GM21528 (cell line): ENCODE results near the gene BLTP2.
A peak's percentile ranks its signal among the peaks of the same experiment; 100 is the strongest.
"Not testable (repeated sequence)": the region's sequence is repeated elsewhere in the genome, so short reads cannot be mapped to it uniquely, and the experiment has no call there.

ENCODE experiments used
- ATAC-seq: cut with Tn5 transposase; IDR thresholded peaks from one replicate; pipeline ENCODE4 v1.9.1; 2021; ENCODE audit warnings: mild to moderate bottlenecking, moderate library complexity; ENCODE audit not compliant: unreplicated experiment, low FRiP score

Gene BLTP2

DNA sequence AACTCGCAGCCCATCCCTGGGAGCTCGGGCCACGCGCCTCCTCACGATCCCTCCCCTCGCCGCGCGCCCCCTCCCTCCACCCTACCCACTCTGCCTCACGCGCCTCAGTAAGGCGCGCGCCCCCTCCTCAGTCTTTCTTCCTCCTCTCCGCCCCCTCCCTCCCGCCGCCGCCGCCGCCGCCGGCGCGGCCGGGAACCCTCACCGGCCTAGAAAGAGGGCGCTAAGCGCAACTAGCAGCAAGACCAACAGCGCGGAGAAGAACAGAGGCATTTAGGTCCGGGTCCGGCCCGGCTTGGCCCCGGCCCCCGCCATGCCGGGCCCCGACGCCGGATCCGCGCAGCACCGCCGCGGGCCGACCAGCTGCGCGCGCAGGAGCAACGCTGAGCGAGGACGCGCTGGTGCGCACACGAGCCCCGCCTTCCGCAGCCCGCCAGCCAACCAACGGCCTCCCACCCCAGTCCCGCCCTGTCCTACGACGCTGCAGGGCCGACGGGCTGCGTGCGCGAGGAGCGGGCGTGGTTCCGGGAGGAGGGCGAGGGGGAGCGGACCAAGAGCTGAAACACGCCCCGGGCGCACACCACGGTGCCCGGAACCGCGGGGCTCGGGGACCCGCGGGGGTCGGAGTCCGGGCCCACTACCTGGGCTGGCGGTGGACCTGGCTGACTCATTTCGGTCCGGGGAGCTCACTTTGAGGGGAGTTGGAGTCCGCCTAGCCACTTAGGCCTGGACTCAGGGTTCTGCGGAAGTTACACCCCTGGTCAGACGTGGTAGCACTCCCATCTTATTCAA, at the start of gene BLTP2:
BLTP2 (minus strand) TSS at position 372 of the 789 bp plus-strand sequence; CDS start at position 270, 102 bp downstream.
- peak; percentile 80 for ATAC-seq

DNA sequence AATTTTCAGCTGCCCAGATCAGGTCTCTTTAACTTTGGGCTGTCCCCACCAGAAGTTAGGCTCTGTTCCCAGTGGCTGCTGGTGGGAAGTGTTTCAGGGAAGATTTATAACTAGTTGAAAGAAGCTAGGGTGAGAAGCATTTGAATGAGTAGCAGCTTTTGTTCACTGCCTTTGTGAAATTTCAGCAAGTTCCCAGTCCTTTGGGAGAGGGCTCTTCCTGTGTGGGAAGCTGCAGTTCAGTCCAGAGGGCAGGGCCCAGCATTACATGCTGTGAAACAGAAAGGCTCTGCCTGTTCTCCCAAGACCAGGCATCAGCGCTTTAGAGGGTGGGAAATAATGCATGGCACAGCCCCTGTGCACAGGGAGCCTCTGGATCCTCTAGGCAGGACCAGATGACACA, 48.9 kb upstream of the BLTP2 start:
- ATAC-seq, result no peak

DNA sequence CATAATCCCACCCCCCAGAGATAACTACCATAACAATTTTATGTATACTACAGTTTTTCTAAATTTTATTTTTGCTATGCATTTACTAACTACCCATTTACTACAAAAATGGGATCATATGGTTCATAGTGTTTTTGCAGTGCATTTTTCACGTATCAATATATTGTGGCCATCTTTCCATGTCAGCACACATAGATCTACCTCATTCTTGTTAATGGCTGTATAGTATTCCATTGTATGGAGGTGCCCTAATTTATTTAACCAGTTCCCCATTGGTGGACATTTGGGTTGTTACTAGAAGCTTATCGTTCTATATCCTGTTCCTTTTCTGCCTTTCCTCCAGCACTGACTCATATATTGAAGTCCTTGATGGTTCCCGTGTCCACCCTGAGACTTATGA, 44.1 kb upstream of the BLTP2 start:
- ATAC-seq, result no peak

DNA sequence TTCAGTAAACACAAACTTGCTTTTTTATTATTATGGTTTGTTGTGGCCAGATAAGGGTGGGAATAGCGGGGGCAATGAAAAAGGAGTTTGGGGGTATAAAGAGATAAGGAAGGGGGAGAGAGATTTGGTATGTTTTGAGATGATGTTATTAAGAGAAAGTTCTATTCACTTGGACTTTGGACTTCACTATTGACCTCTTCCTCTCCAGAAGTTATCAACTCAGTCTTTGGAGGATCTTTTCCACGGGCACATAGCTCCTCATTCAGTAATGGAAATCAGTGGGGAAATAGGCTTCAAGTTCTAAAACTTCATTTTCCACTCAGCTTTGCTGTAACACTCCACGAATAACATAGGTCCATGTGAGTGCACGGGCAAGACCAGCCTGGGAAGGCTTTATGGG, 43.5 kb upstream of the BLTP2 start:
- no peak for ATAC-seq

DNA sequence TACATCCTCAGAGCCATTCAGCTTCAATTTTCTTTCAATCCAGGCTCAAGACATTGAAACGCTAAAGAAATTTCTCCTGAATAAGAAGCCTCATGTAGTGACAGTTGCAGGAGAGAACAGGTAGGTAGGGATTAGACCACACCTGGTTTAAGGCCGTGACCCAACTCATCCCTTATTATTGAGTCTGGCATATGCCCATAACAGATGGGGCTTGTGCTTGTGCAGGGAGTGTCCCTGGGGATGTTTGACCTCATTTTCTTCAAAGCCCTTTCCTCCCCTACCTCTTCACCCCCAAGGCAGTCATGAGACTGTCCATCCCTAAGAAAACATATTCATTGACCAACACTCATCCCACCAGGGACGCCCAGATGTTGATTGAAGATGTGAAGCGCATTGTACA, 41.3 kb upstream of the BLTP2 start:
- no peak for ATAC-seq

DNA sequence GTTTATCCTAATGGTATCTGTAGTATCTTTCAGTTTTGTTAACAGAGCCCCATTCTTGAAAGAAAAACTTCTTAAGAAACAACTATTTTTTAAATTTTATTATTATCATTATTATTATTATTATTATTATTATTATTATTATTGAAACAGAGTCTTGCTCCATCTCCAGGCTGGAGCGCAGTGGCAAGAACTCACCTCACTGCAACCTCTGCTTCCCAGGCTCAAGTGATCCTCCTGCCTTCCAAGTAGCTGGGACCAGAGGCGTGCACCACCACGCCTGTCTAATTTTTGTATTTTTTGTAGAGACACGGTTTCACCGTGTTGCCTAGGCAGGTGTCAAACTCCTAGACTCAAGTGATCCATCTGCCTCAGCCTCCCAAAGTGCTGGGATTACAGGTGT, 40.4 kb upstream of the BLTP2 start:
- no peak for ATAC-seq

DNA sequence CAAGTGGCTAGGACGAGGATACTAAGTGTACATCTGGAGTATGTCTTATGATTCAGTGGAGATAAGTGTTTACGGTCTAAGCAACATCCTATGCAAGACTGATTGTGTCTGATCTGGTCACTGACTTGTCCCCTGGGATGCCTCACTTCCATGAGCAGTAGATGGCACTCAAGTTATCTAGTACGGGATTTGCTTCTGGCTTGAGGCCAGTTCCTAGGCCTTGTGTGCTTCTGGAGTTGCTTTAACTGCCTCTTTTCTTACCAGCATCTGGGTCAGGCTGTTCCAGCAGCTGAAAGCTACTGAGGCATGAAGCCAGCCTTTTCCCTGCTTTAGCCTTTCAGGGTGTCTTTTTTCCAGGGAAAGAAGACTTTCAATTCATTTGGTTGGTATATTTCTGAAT, 40.0 kb upstream of the BLTP2 start:
- no peak for ATAC-seq

DNA sequence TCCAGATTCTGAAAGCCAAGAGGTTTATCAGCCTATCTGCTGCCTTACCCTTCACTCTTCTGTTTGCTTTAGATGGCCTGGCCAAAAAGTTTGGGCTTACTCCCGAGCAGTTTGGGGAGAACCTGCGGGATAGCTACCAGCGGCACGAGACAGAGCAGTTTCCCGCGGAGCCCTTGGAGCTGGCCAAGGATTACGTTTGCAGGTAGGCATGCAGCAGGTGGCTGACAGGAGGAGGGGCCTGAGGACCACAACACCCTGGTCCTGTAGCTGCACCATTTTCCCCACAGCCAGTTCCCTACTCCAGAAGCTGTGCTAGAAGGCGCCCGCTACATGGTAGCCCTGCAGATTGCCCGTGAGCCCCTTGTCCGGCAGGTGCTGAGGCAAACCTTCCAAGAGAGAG, 37.7 kb upstream of the BLTP2 start:
- ATAC-seq, result no peak

DNA sequence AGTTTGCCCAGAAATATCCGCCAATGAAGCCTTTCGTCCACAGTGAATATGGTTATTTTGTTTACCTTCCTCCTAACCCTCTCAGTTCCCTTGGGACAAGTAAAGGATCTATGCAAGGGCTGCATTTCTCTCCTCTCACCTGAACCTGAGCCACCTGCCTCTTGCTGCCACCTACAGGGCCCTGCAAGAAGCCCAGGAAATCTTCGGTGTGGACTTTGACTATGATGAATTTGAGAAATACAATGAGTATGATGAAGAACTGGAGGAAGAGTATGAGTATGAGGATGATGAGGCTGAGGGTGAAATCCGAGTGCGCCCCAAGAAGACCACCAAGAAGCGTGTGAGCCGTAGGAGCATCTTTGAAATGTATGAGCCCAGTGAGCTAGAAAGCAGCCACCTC, 31.0 kb upstream of the BLTP2 start:
- ATAC-seq, result no peak

DNA sequence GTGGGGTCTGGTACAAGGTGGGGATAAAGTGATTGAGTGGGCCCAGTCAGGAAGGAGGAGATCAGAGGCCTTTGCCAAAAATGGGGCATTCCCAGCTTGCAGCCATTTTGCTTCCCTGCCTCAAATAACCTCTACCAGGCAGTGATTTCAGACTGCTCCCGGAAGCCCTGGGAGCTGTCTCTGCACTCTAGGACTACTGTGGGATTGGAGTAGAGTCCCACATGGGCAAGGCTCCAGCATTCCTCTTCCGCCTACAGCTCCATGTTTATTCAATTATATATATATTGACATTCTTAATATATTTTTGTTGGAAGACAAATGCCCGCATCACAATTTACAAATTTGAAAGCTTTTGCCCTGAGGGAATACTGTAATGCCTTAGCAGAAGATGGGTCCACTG, 30.5 kb upstream of the BLTP2 start:
- ATAC-seq, result no peak

DNA sequence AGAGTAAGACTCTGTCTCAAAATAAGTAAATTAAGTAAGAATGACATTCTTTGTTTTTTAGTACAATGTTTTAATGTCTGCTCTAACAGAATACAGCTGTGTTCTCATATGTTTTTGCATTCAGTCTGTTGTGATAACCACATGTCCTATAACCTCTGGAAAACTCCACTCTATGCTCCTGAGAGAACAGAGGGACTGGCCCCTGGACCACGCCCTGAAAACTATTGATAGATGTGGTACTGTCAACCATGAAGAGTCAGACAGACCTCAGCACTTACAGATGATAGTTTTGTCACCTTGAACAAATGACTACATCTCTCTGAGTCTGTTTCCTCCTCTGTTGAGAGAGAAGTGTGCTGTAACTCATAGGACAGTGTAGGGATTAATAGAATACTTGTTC, 25.0 kb upstream of the BLTP2 start:
- ATAC-seq, result no peak

DNA sequence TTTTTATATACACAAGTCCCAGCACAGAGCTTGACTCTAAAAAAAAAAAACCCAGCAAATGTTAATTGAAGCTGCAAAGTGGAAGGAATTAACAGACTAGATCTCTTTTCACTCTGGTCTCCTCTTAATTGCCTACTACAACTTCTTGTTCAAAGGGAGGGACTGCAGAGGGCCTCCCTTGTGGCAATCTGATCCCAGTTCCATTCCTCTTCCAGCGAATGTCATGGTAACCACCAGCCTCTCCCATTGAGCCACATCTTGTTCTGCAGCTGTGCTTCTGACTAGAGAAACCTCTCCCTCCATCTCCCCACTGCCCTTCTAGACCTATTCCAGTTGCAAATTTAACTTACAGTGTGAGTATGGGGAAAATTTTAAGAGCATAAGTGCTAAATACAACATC, 22.9 kb upstream of the BLTP2 start:
- ATAC-seq, result no peak

DNA sequence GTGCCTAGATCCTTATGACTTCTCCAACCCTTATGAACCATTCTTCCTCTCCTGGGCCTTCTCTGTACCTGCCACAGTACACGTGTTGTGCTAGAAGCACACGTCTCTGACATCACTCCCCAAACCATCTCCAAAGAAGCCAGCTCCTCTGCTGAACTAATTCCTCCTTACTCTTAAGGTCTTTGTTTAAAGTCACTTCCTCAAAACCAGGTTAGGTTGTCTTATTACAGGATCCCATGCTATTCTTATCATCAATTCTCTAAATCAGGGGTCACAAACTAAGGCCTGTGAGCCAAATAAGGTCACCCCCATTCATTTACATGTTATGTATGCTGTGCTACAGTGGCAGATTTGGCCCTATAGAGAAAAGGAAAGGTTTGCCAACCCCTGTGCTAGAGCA, 21.0 kb upstream of the BLTP2 start:
- no peak for ATAC-seq

DNA sequence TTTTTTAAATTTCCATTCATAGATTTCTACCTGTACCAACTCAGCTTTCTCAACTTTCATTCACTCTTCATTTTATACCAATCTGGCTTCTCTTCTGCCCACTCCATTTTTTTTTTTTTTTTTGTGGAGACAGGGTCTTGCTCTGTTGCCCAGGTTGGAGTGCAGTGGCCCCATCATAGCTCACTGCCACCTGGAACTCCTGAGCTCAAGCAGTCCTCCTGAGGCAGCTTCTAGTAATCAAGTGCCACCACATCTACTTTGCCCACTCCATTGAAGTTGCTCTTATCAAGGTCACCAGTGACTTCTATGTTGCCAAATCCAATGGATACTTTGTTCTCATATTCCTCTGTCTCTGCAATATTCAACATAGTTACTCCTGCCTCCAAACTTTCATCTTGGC, 18.8 kb upstream of the BLTP2 start:
- ATAC-seq, result no peak

DNA sequence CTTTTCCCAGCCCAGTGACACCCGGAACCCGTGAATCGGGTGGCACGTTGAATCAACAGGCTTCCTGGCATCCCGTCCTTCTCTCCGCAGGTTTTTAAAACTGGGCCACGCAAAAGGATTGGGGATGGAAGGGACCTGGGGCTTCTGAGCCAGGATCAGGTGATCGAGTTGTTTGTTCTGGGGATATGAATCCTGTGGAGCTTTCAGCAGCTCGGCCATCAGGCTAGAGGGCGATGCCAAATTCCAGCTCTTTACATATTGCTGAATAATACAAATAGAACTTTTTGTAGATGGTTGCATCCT, 17.5 kb upstream of the BLTP2 start:
- no peak for ATAC-seq

DNA sequence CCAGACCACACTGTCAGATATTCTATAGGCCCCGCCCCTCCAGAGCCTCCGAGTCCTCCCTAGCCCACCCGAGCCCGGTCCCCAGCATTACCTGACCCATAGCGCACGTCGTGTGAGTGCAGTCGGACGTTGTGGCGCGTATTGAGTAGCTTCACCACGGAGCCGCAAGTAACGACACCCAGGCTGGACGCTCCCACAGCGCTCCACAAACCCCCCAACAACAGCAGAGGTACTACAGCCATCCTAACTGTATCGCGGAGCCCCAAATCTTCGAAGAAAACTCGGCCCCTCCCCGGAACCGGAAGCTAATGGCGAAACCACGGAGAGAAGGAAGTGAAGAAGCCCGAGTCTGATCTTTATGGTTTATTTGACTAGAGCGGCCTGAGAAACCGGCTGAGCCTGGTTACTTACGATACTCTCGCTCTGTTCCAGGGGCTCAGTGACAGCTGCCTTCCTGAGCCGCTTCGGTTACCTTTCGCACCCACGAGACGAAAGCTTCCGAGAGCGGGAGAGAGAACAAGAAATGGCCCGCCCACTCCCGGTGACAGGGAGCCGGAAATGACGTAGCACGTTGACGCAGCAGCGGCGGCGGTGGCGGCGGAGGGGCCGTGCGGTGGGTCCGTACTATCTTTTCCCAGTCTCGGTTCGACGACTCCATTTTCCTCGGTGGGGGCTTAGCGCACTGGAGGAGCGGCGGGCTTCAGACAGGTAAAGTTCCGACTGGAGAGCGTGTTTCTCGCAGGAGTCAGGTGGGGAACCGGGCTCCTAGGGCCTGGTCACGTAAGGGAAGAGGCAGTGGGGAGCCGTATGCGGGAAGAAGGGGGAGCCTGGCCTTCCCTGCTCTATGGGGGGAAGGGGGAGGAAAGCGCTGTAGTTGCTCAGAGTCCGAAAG, 16.9 kb upstream of the BLTP2 start, which contains the start of the genes SDF2 and SUPT6H:
SDF2 (minus strand) TSS at position 272 of the 892 bp plus-strand sequence; CDS start at position 242, 30 bp downstream.
SUPT6H (plus strand) TSS at position 571 of the 892 bp plus-strand sequence. CDS start 11,197 bp downstream, outside the sequence.
- peak; percentile 80 for ATAC-seq

DNA sequence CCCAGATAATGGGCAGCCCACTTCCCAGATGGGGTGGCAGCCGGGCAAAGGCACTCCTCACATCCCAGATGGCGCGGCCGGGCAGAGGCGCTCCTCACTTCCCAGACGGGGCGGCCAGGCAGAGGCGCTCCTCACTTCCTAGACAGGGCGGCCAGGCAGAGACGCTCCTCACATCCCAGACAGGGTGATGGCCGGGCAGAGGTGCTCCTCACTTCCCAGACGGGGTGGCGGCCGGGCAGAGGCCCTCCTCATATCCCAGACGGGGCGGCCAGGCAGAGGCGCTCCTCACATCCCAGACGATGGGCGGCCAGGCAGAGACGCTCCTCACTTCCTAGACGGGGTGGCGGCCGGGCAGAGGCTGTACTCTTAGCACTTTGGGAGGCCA, 14.5 kb upstream of the BLTP2 start:
- not testable (repeated sequence) for ATAC-seq

DNA sequence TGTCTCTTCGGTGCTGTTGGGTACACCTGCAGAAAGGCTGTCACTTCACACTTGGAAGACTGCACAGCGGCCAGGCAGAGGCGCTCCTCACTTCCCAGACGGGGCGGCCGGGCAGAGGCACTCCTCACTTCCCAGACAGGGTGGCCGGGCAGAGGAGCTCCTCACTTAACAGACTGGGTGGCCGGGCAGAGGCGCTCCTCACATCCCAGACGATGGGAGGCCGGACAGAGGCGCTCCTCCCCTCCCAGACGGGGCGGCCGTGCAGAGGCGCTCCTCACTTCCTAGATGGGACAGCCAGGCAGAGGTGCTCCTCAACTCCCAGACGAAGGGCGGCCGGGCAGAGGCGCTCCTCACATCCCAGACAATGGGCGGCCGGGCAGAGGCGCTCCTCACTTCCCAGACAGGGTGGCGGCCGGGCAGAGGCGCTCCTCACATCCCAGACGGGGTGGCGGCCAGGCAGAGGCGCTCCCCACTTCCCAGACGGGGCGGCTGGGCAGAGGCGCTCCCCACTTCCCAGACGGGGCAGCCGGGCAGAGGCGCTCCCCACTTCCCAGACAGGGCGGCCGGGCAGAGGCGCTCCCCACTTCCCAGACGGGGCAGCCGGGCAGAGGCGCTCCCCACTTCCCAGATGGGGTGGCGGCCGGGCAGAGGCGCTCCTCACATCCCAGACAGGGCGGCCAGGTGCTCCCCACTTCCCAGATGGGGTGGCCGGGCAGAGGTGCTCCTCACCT, 14.0 kb upstream of the BLTP2 start:
- ATAC-seq, result not testable (repeated sequence)

DNA sequence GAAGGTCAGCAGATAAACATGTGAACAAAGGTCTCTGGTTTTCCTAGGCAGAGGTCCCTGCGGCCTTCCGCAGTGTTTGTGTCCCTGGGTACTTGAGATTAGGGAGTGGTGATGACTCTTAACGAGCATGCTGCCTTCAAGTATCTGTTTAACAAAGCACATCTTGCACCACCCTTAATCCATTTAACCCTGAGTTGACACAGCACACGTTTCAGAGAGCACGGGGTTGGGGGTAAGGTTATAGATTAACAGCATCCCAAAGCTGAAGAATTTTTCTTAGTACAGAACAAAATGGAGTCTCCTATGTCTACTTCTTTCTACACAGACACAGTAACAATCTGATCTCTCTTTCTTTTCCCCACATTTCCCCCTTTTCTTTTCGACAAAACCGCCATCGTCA, 13.4 kb upstream of the BLTP2 start:
- ATAC-seq, result not testable (repeated sequence)

DNA sequence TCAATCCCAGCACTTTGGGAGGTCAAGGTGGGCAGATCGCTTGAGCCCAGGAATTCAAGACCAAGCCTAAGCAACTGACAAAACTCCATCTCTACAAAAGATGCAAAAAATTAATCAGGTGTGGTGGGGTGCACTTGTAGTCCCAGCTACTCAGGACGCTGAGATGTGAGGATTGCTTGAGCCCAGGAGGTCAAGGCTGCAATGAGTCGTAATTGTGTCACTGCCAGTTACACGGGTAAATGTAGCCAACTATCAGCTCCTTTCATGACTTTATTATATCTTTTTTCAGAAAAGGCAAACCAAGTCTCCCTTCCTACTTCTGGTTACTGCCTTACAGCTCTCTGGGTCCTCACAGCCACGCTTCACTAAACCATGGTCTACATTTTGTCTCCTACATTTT, 12.8 kb upstream of the BLTP2 start:
- no peak for ATAC-seq

DNA sequence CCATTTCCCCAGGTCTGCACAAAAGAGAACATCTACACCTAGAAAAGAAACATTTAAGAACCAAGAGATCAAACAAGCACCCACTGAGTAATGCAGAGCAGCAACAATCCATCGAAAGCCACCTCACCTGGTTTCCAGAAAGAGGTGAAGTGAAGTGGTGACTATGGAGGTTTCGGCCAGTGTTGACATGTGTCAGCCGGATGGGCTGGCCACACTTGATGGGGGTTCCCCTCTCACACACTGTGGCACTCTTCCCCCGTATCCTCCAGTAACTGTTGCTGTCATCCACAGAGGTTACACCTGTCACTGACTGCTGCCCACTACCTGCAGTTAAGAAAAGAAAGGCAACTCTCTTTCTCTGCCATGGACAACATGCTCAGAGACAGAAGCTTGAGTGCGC, 10.2 kb upstream of the BLTP2 start:
- ATAC-seq, result no peak
